Left lung (tissue), 10 donors: ENCODE measurements around the gene GRXCR1. TPM values are rescaled to one million over a fixed set of nuclear protein-coding genes. Genes with fewer than 3 reads are reported as not detected.

Experiments
- ATAC-seq: fragments of 200-7000 bp; cut with Tn5 transposase; one replicate; pipeline ENCODE4 v1.9.1; 2020; ENCODE audit warnings: moderate library complexity
- DNase-seq, 4 donors: peaks; one replicate each; pipeline ENCODE4 v3.0.0-alpha.2; 2013 to 2020
- H3K27ac ChIP-seq, 2 donors: fragments of 200-600 bp; sonication (generic) in 1 of 2; one replicate each; pipeline versions ENCODE4 v1.5.0 to v1.8.0; 2020 to 2021
- H3K27me3 ChIP-seq, 2 donors: fragments of 200-600 bp; sonication (generic) in 1 of 2; one replicate each; pipeline versions ENCODE4 v1.5.0 to v1.8.0; 2020 to 2021
- H3K36me3 ChIP-seq, 2 donors: fragments of 200-600 bp; sonication (generic) in 1 of 2; one replicate each; pipeline versions ENCODE4 v1.5.0 to v1.8.0; 2020 to 2021
- H3K4me1 ChIP-seq, 2 donors: fragments of 200-600 bp; one replicate each; pipeline ENCODE4 v1.8.0; 2021
- H3K4me3 ChIP-seq, 2 donors: fragments of 200-600 bp; sonication (generic) in 1 of 2; one replicate each; pipeline versions ENCODE4 v1.5.0 to v1.8.0; 2020 to 2021; ENCODE audit warnings: mild to moderate bottlenecking in 1 of 2
- H3K9me3 ChIP-seq, 2 donors: fragments of 200-600 bp; sonication (generic) in 1 of 2; one replicate each; pipeline versions ENCODE4 v1.5.0 to v1.8.0; 2020 to 2021
- CTCF ChIP-seq, 2 donors: fragments of 200-600 bp; sonication (generic) in 1 of 2; IDR thresholded peaks; one replicate each; pipeline versions ENCODE4 v1.5.0 to v1.8.0; 2021; ENCODE audit warnings: antibody characterized with exemption in 2 of 2
- intact Hi-C, 2 donors: fragments of 100-400 bp; cut with DNase I; formaldehyde crosslinking; loops; one replicate each; pipeline versions ENCODE4 v1.11.2 to v1.14.2; 2022
- polyA plus RNA-seq, 6 donors: library from polyadenylated mRNA; unstranded; fragments of 120-200 nt; gene quantifications; one replicate each; pipeline ENCODE4 v1.2.1, GENCODE V29; 2013; ENCODE audit not compliant: insufficient read length in 6 of 6
- total RNA-seq, 2 donors: library from RNA; stranded (reverse); fragmentation: NEBNext Ultra II Directional; extraction: Animal tissue kit (Norgen Biotek cat#: 25700); gene quantifications; one replicate each; pipeline ENCODE4 v1.2.1, GENCODE V29; 2021
- donor health status: DM: no; HTN: yes; CAD: no.
- donor health status: DM: no; HTN: no; CAD: no.

GRXCR1 gene
- total and polyA plus RNA-seq, 8 donors, result not detected

DNA sequence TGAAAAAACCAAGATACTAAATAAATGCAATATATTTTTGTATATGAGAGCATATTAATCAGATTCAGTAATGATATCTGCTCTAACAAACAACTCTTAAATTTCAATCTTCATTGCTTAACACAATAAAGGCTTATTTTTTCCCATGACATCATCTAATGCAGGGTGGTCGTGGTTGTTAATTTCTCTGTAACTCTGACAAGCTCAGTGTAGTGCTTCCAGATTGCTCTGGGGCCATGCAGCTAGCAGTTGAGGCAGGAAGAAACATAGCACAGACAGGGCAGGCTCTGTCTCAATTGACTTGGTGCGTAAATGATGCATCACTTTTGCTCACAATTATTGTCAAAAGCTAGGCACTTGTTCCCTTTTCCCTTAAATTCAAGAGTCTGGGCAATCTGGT is 869 bp upstream of the GRXCR1 start:
- ATAC-seq (no peak), DNase-seq (no peak)
- H3K9me3 ChIP-seq, result no peaks in the 10 kb centered on the region
- H3K27ac ChIP-seq, result no peak overlapping the region
- H3K36me3 ChIP-seq, result no peaks in the 10 kb centered on the region
- H3K27me3 ChIP-seq, result no peaks in the 10 kb centered on the region
- intact Hi-C loops, result no loop called here
- H3K4me3 ChIP-seq, result no peak overlapping the region
- H3K4me1 ChIP-seq, result no peaks in the 10 kb centered on the region
- no peak for TF ChIP-seq CTCF (IDR thresholded peaks at IDR 0.05)

- H3K9me3 ChIP-seq, result no peaks in the 10 kb centered on the region
- no peaks in the 10 kb centered on the region for H3K27me3 ChIP-seq
- no peak overlapping the region for H3K27ac ChIP-seq
- H3K4me3 ChIP-seq, result no peak overlapping the region
- intact Hi-C loops, result no loop called here
- no peaks in the 10 kb centered on the region for H3K4me1 ChIP-seq
- no peaks in the 10 kb centered on the region for H3K36me3 ChIP-seq
- DNase-seq (no peak), ATAC-seq (no peak)
- no peak for TF ChIP-seq CTCF (IDR thresholded peaks at IDR 0.05)
These were observed 2.9 kb downstream of the GRXCR1 start for GRCh38 chr4:42895452-42895851.

DNA sequence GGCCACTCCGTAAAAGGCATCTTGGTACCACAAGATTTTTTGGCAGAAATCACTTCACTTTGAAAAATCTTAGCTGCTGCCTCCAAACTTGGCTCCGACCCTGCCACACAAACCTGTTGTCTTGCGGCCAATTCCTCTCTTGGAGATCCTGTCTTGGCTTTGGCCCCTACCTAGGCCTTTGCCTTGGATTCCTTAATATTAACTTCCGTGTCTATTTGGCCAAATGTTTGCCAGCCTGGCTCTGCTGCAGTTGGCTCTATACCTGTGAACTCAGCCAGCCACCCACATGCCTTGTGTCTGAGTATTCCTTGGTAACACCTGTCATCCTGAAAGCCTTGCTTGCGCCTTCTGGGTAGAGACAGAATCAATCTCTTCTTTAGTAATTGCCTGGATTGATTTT is 12.5 kb downstream of the GRXCR1 start:
- H3K9me3 ChIP-seq, result no peaks in the 10 kb centered on the region
- TF ChIP-seq CTCF (IDR thresholded peaks at IDR 0.05), result no peak
- intact Hi-C loops, result no loop called here

GRCh38 chr4:42905591-42905990 is 13.1 kb downstream of the GRXCR1 start:
- ATAC-seq (no peak), DNase-seq (no peak)
- no peaks in the 10 kb centered on the region for H3K9me3 ChIP-seq
- intact Hi-C loops, result no loop called here
- H3K27me3 ChIP-seq, result no peaks in the 10 kb centered on the region
- no peak overlapping the region for H3K4me3 ChIP-seq
- no peaks in the 10 kb centered on the region for H3K4me1 ChIP-seq
- H3K36me3 ChIP-seq, result no peaks in the 10 kb centered on the region
- TF ChIP-seq CTCF (IDR thresholded peaks at IDR 0.05), result no peak
- H3K27ac ChIP-seq, result no peak overlapping the region

More for the DNA sequence above, 12.5 kb downstream of the GRXCR1 start:
- no peaks in the 10 kb centered on the region for H3K27me3 ChIP-seq
- H3K36me3 ChIP-seq, result no peaks in the 10 kb centered on the region
- ATAC-seq, result no peak
- H3K4me3 ChIP-seq, result no peak overlapping the region
- no peaks in the 10 kb centered on the region for H3K4me1 ChIP-seq
- no peak for DNase-seq
- H3K27ac ChIP-seq, result no peak overlapping the region

- intact Hi-C loops, result no loop called here
- Histone ChIP-seq H3K36me3 (no peaks in the 10 kb centered on the region), H3K4me3 (no peak overlapping the region), H3K9me3 (no peaks in the 10 kb centered on the region), H3K27ac (no peak overlapping the region), H3K4me1 (no peaks in the 10 kb centered on the region), H3K27me3 (no peaks in the 10 kb centered on the region)
- DNase-seq (no peak), ATAC-seq (no peak)
- TF ChIP-seq CTCF (IDR thresholded peaks at IDR 0.05), result no peak
These were observed 13.8 kb downstream of the GRXCR1 start for GRCh38 chr4:42906341-42906740.
